NCI-H748 treated with DMSO at 0.1 percent for 48 hours (cell line): Measurements from ENCODE around the gene PLEKHG1.

Experiments used
- DNase-seq: peaks from one replicate; lab custom pipeline; 2025; lab: John Stamatoyannopoulos, UW

Gene PLEKHG1

DNA sequence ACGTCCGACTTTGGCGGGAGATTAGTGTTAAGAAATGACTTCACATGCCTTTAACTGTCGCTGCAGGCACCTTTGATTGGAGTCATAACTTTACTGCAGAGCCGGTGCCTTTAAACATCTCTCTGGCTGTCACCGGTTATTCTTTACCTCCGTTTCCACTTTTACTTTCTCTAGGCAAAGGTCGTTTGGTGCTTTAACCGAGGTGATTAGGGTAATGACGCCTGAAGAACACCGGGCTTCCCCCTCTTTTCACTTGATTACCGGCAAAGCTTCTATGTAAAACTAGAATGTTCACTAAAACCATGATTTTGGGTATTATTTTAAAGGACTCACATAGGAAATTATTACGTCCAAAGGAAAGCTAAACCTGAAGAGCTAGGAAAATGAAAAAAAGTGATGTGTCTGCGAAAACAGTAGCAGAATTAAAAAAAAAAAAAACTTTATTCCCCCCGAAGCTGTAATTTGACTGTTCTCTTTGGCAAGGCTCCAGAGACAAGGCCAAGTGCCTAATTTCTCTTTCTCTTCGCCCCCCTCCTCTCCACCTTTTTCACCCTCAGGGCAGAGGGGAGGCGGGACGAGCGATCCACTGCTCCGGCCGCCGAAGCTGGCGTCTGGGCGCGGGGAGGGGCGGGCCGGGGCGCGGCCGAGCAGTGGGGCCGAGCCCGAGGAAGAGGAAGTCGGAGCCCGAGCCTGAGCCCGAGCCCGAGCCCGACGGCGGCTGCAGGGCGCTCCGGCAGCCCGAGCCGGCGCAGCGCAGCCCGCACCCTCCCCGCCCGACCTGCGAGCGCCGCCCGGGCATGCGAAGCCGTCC is at the start of gene PLEKHG1:
PLEKHG1 (plus strand) TSS at position 687 of the 811 bp plus-strand sequence. CDS start 133,797 bp downstream, outside the sequence.
- DNase-seq: no peak

DNA sequence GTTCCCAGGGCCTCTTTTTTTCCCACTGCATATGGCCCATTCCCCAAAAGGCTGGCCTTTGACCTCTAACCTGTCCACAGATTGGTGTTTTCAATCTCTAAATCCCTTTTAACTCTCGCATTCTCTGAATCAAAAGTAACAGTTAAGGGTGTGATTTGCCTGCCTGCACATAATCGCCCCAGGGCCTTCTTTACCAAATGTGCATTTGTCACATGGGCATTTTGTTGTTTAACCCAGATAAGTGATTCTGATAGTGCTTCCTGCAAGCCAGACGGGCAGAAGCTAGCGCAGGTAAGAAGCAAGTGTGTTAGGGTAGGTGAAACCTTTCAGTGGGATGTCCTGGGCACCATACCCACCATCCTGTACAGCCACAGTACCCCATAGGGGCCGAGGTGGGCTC is 49.4 kb upstream of the PLEKHG1 start:
- no peak for DNase-seq

DNA sequence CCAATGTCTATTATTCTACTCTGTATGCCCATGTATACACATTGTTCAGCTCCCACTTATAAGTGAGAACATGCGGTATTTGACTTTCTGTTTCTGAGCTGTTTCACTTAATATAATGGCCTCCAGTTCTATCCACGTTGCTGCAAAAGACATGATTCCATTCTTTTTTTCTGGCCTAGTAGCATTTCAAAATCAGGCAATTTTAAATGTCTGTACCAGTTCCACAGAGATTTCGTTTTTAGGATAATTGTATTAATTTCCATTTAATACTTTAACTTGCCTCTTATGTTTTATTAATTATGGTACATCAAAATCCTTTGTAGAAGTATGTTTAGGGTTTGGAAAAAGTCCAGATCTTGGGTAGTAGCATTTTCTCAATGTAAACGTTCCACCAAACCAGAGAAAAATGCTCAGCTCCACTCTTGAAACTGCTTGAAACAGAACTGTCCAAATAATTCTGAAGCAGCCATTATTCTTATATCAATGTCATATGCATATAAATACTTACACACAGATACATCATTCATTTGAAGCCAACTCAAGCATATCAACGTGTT is 42.6 kb upstream of the PLEKHG1 start:
- no peak for DNase-seq

DNA sequence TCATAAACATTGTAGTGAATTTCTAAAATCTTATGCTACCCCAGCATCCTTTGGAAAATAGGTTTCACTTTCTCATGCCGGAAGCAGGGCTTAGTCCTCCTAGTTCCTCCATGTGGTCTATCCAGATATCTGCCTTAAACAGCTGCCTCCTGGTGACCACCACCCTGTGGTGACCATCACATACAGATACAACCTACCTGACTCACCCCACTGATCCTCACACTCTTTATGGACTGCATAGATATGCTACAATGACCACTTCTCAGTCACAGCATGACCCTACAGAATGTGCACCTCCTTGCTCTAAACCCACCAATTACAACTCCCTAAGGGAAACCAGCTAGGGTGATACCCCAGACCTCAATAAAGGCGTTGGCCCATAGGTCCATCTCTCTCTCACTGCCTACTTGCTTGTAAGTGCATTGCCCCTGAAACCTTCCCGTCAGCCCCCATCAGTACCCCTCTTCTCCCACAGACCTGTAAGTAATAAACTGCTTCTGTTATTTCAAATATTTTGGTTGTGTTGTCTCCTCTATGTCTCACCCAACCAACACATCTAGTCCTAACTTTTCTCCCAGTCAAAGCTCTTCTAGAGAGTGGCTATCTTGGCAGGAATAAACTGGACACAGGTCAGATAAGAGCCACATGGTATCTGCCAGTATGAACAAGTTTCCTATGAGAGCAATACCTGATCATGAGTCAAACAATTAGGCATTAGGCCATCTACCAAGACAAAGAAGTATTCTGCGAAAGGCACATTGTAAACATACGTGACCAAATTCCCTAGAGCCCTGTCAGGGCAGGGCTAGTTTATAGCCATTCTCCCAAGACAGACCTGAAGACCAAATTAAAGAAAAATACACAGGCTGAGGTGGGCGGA is 39.4 kb upstream of the PLEKHG1 start:
- no peak for DNase-seq

- DNase-seq: no peak
These were observed 38.8 kb upstream of the PLEKHG1 start for GRCh38 chr6:150560884-150561219.

DNA sequence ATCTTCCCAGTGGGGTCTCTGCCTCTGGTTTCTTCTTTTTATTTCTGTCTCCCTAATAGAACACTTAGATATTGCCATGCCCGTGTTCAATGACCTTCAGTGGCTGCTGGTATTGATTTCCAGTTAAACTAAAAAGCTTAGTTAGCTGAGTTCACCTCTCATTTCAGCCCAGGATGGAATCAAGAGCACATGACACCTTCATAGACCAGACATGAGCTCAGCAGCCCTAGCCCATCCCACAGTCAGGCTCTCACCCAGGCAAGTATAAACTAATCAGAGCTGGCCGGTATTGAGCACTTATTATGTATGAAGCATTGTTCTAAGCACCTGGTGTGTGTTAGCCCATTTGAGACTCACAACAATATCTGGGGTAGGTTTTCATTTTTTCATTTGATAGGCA is 33.7 kb upstream of the PLEKHG1 start:
- no peak for DNase-seq

- no peak for DNase-seq
These were observed 33.2 kb upstream of the PLEKHG1 start for GRCh38 chr6:150566486-150566885.

- peak; percentile 32 for DNase-seq
These were observed 32.3 kb upstream of the PLEKHG1 start for GRCh38 chr6:150567380-150567779.

- no peak for DNase-seq
These were observed 31.8 kb upstream of the PLEKHG1 start for GRCh38 chr6:150567823-150568383.

DNA sequence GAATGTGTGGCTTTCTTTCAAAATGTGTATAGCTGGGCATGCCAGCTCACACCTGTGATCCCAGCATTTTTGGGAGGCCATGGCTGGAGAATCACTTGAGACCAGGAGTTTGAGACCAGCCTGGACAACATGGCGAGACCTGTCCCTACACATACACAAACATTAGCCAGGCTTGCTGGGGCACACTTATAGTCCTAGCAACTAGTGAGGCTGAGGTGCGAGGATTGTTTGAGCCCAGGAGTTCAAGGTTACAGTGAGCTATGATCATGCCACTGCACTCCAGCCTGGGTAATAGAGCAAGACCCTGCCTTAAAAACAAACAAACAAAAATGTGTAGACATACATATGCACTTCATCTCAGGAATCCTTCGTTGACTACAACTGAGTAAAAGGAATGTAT is 31.1 kb upstream of the PLEKHG1 start:
- no peak for DNase-seq

- no peak for DNase-seq
These were observed 30.5 kb upstream of the PLEKHG1 start for GRCh38 chr6:150569161-150569560.

GRCh38 chr6:150573041-150573681 is 26.5 kb upstream of the PLEKHG1 start:
- DNase-seq: no peak

GRCh38 chr6:150575836-150576235 is 23.8 kb upstream of the PLEKHG1 start:
- DNase-seq: no peak

GRCh38 chr6:150576651-150577226 is 22.9 kb upstream of the PLEKHG1 start:
- DNase-seq: no peak

DNA sequence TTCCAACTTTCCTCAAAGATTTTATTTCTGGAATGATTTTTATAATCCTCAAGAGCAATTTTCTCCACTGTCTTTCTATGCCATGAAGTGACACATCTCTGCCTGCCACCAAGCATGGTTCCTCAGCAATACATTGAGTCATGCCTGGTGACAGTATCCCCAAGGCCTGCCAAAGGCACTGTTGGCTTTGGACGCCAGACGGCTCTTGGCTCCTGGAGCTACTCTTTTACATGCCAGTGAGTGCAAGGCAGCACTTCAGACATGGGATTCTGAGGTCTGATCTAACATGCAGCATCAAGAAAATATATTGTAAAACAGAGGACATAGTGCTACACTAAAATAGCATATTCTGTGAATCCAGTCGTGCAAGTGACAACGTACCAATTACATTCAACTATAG is 20.1 kb upstream of the PLEKHG1 start:
- no peak for DNase-seq

DNA sequence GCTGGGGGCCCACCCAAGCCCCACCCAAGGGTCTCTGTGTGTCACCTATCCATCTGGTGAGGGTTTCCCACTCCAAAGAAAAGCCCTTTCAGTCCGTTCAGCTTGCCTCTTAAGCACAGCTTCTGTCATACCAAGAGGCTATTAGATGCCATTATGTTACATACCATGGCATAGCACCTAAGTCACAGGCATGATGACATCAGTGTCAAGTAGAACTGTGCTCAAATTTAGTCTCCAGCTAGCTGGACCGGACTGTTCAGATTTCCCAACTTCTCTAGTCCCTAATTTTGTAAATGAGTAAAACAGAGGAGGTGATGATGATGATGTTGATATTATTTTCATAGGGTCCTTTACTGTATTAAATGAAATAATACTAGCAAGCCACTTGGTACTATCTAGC is 19.2 kb upstream of the PLEKHG1 start:
- DNase-seq: no peak

DNA sequence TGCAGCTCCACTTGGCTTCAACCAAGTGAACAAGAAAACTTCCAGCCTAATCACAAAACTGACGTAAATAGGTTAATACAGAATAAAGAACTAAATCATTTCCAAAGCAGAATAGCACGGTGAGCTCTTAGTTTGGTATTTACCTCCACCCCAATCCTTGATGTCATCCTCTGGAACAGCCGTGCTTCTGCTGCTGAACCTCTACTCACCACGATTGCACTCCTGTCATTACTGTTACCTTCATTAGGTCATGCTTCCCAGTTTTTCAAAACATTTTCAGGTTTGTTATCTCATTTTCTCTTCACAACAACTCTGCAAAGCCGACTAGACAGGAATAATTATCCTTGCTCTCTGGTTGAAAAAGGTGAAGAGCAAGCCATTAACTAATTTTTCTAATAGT is 15.6 kb upstream of the PLEKHG1 start:
- no peak for DNase-seq

- no peak for DNase-seq
These were observed 15.1 kb upstream of the PLEKHG1 start for GRCh38 chr6:150584596-150584995.

- DNase-seq: no peak
These were observed 12.8 kb upstream of the PLEKHG1 start for GRCh38 chr6:150586850-150587359.

- no peak for DNase-seq
These were observed 12.0 kb upstream of the PLEKHG1 start for GRCh38 chr6:150587637-150588036.

DNA sequence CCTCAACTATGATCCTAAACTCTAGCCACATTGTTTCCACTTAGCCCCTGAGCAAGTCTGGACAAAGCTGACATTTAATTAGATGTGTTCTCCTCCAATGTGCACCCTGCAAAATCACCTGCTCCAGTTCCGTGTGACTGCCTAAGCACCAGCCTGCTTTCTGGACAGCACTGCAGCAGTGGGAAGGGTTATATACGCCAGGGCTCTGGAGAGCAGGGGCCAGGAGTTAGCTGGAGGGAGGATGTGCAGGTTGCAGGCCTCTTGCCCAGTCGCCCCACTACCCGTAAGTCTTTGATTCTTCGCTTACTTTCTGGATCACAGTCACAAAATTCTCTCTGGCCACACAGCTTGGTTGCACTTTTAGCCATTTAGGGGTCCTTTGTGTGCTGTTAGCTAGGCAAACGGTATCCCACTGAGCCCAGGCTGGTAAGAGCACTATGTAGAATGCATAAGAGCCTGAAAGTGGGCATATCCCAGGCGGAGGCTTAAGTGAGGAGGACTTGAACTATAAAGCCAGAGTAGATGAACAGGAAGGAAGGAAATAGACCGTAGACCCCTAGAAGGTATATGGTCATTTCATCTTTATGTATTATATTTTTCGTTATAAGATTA is 10.7 kb upstream of the PLEKHG1 start:
- DNase-seq: no peak
